Muscle layer of duodenum (tissue), 2 donors: ENCODE results near the gene IQCE.

Source experiments
- H3K27ac ChIP-seq: one replicate; pipeline ENCODE4 v1.7.0; 2013; ENCODE audit warnings: mild to moderate bottlenecking, low read length
- H3K27me3 ChIP-seq: one replicate; pipeline ENCODE4 v1.7.0; 2013; ENCODE audit warnings: low read depth, mild to moderate bottlenecking, control low read depth, low read length
- H3K36me3 ChIP-seq, 2 donors: one replicate each; pipeline ENCODE4 v1.7.0; 2013; ENCODE audit warnings: low read length in 2 of 2, control low read depth in 1 of 2, mild to moderate bottlenecking in 1 of 2; ENCODE audit not compliant: insufficient read depth in 2 of 2, control insufficient read depth in 1 of 2
- H3K4me1 ChIP-seq, 2 donors: one replicate each; pipeline ENCODE4 v1.7.0; 2013; ENCODE audit warnings: low read length in 2 of 2, mild to moderate bottlenecking in 2 of 2, control low read depth in 1 of 2, moderate library complexity in 1 of 2; ENCODE audit not compliant: insufficient read depth in 2 of 2, control insufficient read depth in 1 of 2
- H3K4me3 ChIP-seq, 2 donors: one replicate each; pipeline ENCODE4 v1.7.0; 2013; ENCODE audit warnings: low read length in 2 of 2, low read depth in 1 of 2, mild to moderate bottlenecking in 1 of 2
- H3K9me3 ChIP-seq, 2 donors: one replicate each; pipeline ENCODE4 v1.7.0; 2013; ENCODE audit warnings: low read length in 2 of 2, control low read depth in 1 of 2, mild to moderate bottlenecking in 1 of 2; ENCODE audit not compliant: control insufficient read depth in 1 of 2
- donor health status: healthy.

Gene IQCE

GRCh38 chr7:2644562-2645273, 85.9 kb downstream of the IQCE start:
- Histone ChIP-seq H3K27ac (no peak overlapping the region), H3K4me1 (peaks cover 3 to 36% of the 10 kb centered on the region in 2 donors), H3K36me3 (peaks cover 10 to 16% of the 10 kb centered on the region in 2 donors), H3K9me3 (no peaks in the 10 kb centered on the region), H3K27me3 (no peaks in the 10 kb centered on the region), H3K4me3 (no peak overlapping the region)

GRCh38 chr7:2645274-2645868, 86.6 kb downstream of the IQCE start:
- H3K9me3 ChIP-seq = no peaks in the 10 kb centered on the region
- H3K4me3 ChIP-seq = no peak overlapping the region
- H3K27me3 ChIP-seq = no peaks in the 10 kb centered on the region
- no peak overlapping the region for H3K27ac ChIP-seq
- H3K4me1 ChIP-seq = peaks cover 3 to 30% of the 10 kb centered on the region in 2 donors
- H3K36me3 ChIP-seq = peaks cover 10 to 16% of the 10 kb centered on the region in 2 donors

GRCh38 chr7:2646336-2646679, 87.5 kb downstream of the IQCE start:
- Histone ChIP-seq H3K4me3 (no peak overlapping the region), H3K36me3 (peaks cover 10 to 16% of the 10 kb centered on the region in 2 donors), H3K9me3 (no peaks in the 10 kb centered on the region), H3K27me3 (no peaks in the 10 kb centered on the region), H3K27ac (no peak overlapping the region), H3K4me1 (peaks cover 3 to 21% of the 10 kb centered on the region in 2 donors)

- Histone ChIP-seq H3K27ac (no peak overlapping the region), H3K9me3 (no peaks in the 10 kb centered on the region), H3K4me1 (peaks cover 0 to 15% of the 10 kb centered on the region in 2 donors), H3K36me3 (peaks cover 10 to 20% of the 10 kb centered on the region in 2 donors), H3K27me3 (no peaks in the 10 kb centered on the region), H3K4me3 (no peak overlapping the region)
Observed at GRCh38 chr7:2646680-2647571, 88.1 kb downstream of the IQCE start.

- no peak overlapping the region for H3K4me3 ChIP-seq
- H3K4me1 ChIP-seq = peaks cover 0 to 14% of the 10 kb centered on the region in 2 donors
- no peaks in the 10 kb centered on the region for H3K9me3 ChIP-seq
- no peaks in the 10 kb centered on the region for H3K27me3 ChIP-seq
- peaks cover 10 to 21% of the 10 kb centered on the region in 2 donors for H3K36me3 ChIP-seq
- no peak overlapping the region for H3K27ac ChIP-seq
Observed at GRCh38 chr7:2647594-2648172, 88.9 kb downstream of the IQCE start.

GRCh38 chr7:2649139-2649838, 90.5 kb downstream of the IQCE start:
- Histone ChIP-seq H3K27me3 (no peaks in the 10 kb centered on the region), H3K9me3 (no peaks in the 10 kb centered on the region), H3K27ac (no peak overlapping the region), H3K4me3 (no peak overlapping the region), H3K4me1 (peaks cover 0 to 11% of the 10 kb centered on the region in 2 donors), H3K36me3 (peaks cover 10 to 21% of the 10 kb centered on the region in 2 donors)

GRCh38 chr7:2649991-2650390, 91.2 kb downstream of the IQCE start:
- no peak overlapping the region for H3K4me3 ChIP-seq
- peaks cover 0 to 4% of the 10 kb centered on the region in 2 donors for H3K4me1 ChIP-seq
- no peak overlapping the region for H3K27ac ChIP-seq
- H3K27me3 ChIP-seq = no peaks in the 10 kb centered on the region
- H3K36me3 ChIP-seq = peaks cover 10 to 21% of the 10 kb centered on the region in 2 donors
- H3K9me3 ChIP-seq = no peaks in the 10 kb centered on the region

- H3K4me1 ChIP-seq = no peaks in the 10 kb centered on the region
- no peak overlapping the region for H3K4me3 ChIP-seq
- peaks cover 11 to 21% of the 10 kb centered on the region in 2 donors for H3K36me3 ChIP-seq
- no peaks in the 10 kb centered on the region for H3K9me3 ChIP-seq
- no peaks in the 10 kb centered on the region for H3K27me3 ChIP-seq
- H3K27ac ChIP-seq = no peak overlapping the region
Observed at GRCh38 chr7:2650451-2650850, 91.7 kb downstream of the IQCE start.

- Histone ChIP-seq H3K36me3 (peaks cover 15 to 28% of the 10 kb centered on the region in 2 donors), H3K9me3 (no peaks in the 10 kb centered on the region), H3K4me3 (no peak overlapping the region), H3K27ac (no peak overlapping the region), H3K27me3 (no peaks in the 10 kb centered on the region), H3K4me1 (no peaks in the 10 kb centered on the region)
Observed at GRCh38 chr7:2651336-2651735, 92.6 kb downstream of the IQCE start.

- Histone ChIP-seq H3K36me3 (peaks cover 18 to 33% of the 10 kb centered on the region in 2 donors), H3K4me1 (no peaks in the 10 kb centered on the region), H3K4me3 (no peak overlapping the region), H3K9me3 (no peaks in the 10 kb centered on the region), H3K27ac (no peak overlapping the region), H3K27me3 (no peaks in the 10 kb centered on the region)
Observed at GRCh38 chr7:2651847-2652735, 93.3 kb downstream of the IQCE start.
